Cardiac fibroblast (primary cell): ENCODE measurements around the gene SPINK8.
A peak's percentile ranks its signal among the peaks of the same experiment; 100 is the strongest.

Experiments
- DNase-seq, 2 donors: peaks; one replicate each; pipeline versions ENCODE4 v3.0.0 to v3.0.0-alpha.2; 2010; ENCODE audit warnings: low read depth in 2 of 2
- H3K4me3 ChIP-seq, 2 donors: replicated peaks in 1 of 2; 1 replicate in 1 of 2; 2 replicates in 1 of 2; pipeline ENCODE4 v1.5.1; 2011; ENCODE audit warnings: low read depth in 2 of 2, low read length in 2 of 2, mild to moderate bottlenecking in 2 of 2, moderate library complexity in 1 of 2
- CTCF ChIP-seq: IDR thresholded peaks from one replicate; pipeline ENCODE4 v1.5.1; 2011; ENCODE audit warnings: low read depth, mild to moderate bottlenecking, low read length, inconsistent platforms

Gene SPINK8

GRCh38 chr3:48289659-48290058 is 43.8 kb downstream of the SPINK8 start:
- no peak overlapping the region for H3K4me3 ChIP-seq
- TF ChIP-seq CTCF, result no peak
- no peak for DNase-seq

GRCh38 chr3:48287034-48287433 is 46.4 kb downstream of the SPINK8 start:
- no peak for DNase-seq
- no peak overlapping the region for H3K4me3 ChIP-seq
- TF ChIP-seq CTCF, result no peak

GRCh38 chr3:48286308-48286707 is 47.2 kb downstream of the SPINK8 start:
- no peak for DNase-seq
- TF ChIP-seq CTCF, result no peak

GRCh38 chr3:48285675-48286074 is 47.8 kb downstream of the SPINK8 start:
- no peak for TF ChIP-seq CTCF
- H3K4me3 ChIP-seq, result no peak overlapping the region
- DNase-seq, result no peak

More at GRCh38 chr3:48286308-48286707, 47.2 kb downstream of the SPINK8 start:
- H3K4me3 ChIP-seq, result no peak overlapping the region

GRCh38 chr3:48285132-48285531 is 48.3 kb downstream of the SPINK8 start:
- TF ChIP-seq CTCF, result no peak
- no peak overlapping the region for H3K4me3 ChIP-seq
- DNase-seq, result peak in 1 of 2 donors; percentile 8

GRCh38 chr3:48280881-48281280 is 52.6 kb downstream of the SPINK8 start:
- no peak overlapping the region for H3K4me3 ChIP-seq
- TF ChIP-seq CTCF, result no peak
- DNase-seq, result no peak

- no peak for DNase-seq
- no peak overlapping the region for H3K4me3 ChIP-seq
- no peak for TF ChIP-seq CTCF
These were observed 54.4 kb downstream of the SPINK8 start for GRCh38 chr3:48278884-48279559.
